Activated CD8-positive, alpha-beta T cell treated with anti-CD3 and anti-CD28 coated beads, Interleukin-2, amount 10 ng/mL, durations not matched to agents 7 days and 5 days (primary cell): Measurements from ENCODE around the gene RAET1G. TPM values are rescaled to one million over a fixed set of nuclear protein-coding genes. Genes with fewer than 3 reads are reported as not detected.
"Not testable (repeated sequence)": the region's sequence is repeated elsewhere in the genome, so short reads cannot be mapped to it uniquely, and the experiment has no call there.

Source experiments
- ATAC-seq: fragments of 150-1000 bp; cut with Tn5 transposase; one replicate; pipeline ENCODE4 v1.10.0; 2021; ENCODE audit warnings: moderate library complexity
- CTCF ChIA-PET: fragments of 350-600 bp; sonication (Branson Sonifier 250); formaldehyde crosslinking; loops from one replicate; lab custom pipeline; 2021; ENCODE audit warnings: antibody characterized with exemption; lab: Charles Lee
- POLR2A ChIA-PET: fragments of 350-600 bp; sonication (Branson Sonifier 250); formaldehyde crosslinking; loops from one replicate; lab custom pipeline; 2021; ENCODE audit warnings: antibody characterized with exemption; lab: Charles Lee
- DNase-seq: peaks from one replicate; pipeline ENCODE4 v3.0.0-alpha.2; 2020
- H3K27ac Mint-ChIP-seq: one replicate; pipeline ENCODE4 v1.8.0; 2021; ENCODE audit warnings: mild to moderate bottlenecking, mixed read lengths
- H3K27me3 Mint-ChIP-seq: one replicate; pipeline ENCODE4 v1.8.0; 2021; ENCODE audit warnings: low read depth, mixed read lengths
- H3K36me3 Mint-ChIP-seq: one replicate; pipeline ENCODE4 v1.8.0; 2021; ENCODE audit warnings: low read depth, mixed read lengths
- H3K4me1 Mint-ChIP-seq: one replicate; pipeline ENCODE4 v1.8.0; 2021; ENCODE audit warnings: low read depth, mixed read lengths
- H3K4me3 Mint-ChIP-seq: one replicate; pipeline ENCODE4 v1.8.0; 2021; ENCODE audit warnings: mild to moderate bottlenecking, mixed read lengths
- H3K9me3 Mint-ChIP-seq: one replicate; pipeline ENCODE4 v1.8.0; 2022; ENCODE audit warnings: mixed read lengths; ENCODE audit not compliant: insufficient read depth
- total RNA-seq, 2 experiments: library from RNA; stranded (reverse); gene quantifications; one replicate each; pipeline ENCODE4 v1.2.3, GENCODE V29; 2021

Gene RAET1G
- total RNA-seq, 2 experiments from 2014 or later = not detected

DNA sequence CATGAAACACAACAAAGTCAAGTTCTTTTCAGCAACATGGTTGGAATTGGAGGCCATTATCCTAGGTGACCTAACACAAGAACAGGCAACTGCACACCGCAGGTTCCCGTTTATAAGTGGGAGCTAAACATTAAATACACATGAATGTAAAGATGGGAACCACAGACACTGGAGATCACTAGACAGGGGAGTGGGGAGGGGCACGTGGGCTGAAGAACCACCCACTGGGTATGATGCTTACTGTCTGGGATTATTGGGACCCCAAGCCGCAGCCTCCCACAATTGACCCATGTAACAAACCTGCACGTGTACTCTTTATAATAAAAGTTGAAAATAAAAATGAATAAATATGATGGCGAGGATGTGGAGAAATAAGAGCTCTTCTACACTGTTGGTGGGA, 8.6 kb upstream of the RAET1G start:
- H3K27ac Mint-ChIP-seq = no peak overlapping the region
- DNase-seq = no peak
- no peak overlapping the region for H3K4me3 Mint-ChIP-seq
- peaks cover 7% of the 10 kb centered on the region for H3K4me1 Mint-ChIP-seq
- no peaks in the 10 kb centered on the region for H3K9me3 Mint-ChIP-seq
- CTCF ChIA-PET = interaction anchor here (1.5 kb wide), 1 partner anchor 85 kb away, joined by 4 read pairs; no protein-coding TSS in a partner anchor
- no peaks in the 10 kb centered on the region for H3K36me3 Mint-ChIP-seq
- POLR2A ChIA-PET = no interaction called here
- no peak for ATAC-seq
- H3K27me3 Mint-ChIP-seq = peaks cover 84% of the 10 kb centered on the region

DNA sequence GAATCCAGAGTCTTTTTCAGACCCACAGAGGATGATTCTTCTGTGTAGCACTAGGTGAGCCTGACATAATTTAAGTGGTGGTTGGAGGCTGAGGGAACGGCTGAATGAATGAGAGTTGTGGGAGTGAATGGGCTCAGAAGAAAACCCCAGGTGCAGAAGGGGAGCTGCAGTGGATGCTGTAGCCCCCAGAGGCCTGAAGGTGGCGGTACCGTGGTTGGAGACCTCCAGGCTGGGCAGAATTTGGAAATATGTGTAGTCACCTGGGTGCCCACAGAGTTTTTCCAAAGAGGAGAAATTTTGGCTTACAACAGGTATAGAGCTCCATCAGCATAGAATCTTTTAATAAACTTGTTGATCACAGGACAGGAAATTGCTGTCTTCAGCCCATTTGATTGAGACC, 6.5 kb upstream of the RAET1G start:
- Mint-ChIP-seq H3K36me3 (no peaks in the 10 kb centered on the region), H3K27me3 (peaks cover 80% of the 10 kb centered on the region), H3K9me3 (no peaks in the 10 kb centered on the region), H3K4me1 (peaks cover 13% of the 10 kb centered on the region), H3K27ac (no peak overlapping the region), H3K4me3 (no peak overlapping the region)
- ChIA-PET POLR2A (no interaction called here), CTCF (interaction anchor here (1.1 kb wide), 1 partner anchor 126 kb away, joined by 3 read pairs; no protein-coding TSS in a partner anchor)
- no peak for ATAC-seq
- DNase-seq = no peak

DNA sequence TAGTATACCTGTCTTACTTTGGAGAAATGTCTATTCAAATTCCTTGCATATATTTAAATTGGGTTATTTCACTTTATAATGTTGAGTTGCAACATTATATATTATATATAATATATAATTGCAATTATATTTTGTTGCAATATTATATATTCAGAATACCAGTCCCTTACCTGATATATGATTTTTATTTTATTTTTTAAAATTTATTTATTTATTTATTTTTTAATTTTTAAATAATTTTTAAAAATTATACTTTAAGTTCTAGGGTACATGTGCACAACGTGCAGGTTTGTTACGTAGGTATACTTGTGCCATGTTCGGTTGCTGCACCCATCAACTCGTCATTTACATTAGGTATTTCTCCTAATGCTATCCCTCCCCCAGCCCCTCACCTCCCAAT, 4.1 kb upstream of the RAET1G start:
- H3K27ac Mint-ChIP-seq, H3K9me3 Mint-ChIP-seq, H3K36me3 Mint-ChIP-seq, DNase-seq, ATAC-seq, POLR2A ChIA-PET, H3K4me3 Mint-ChIP-seq: not testable (repeated sequence)
- CTCF ChIA-PET = interaction anchor here (1.0 kb wide), 1 partner anchor 90 kb away, joined by 3 read pairs; no protein-coding TSS in a partner anchor
- peaks cover 84% of the 10 kb centered on the region for H3K27me3 Mint-ChIP-seq
- peaks cover 27% of the 10 kb centered on the region for H3K4me1 Mint-ChIP-seq

DNA sequence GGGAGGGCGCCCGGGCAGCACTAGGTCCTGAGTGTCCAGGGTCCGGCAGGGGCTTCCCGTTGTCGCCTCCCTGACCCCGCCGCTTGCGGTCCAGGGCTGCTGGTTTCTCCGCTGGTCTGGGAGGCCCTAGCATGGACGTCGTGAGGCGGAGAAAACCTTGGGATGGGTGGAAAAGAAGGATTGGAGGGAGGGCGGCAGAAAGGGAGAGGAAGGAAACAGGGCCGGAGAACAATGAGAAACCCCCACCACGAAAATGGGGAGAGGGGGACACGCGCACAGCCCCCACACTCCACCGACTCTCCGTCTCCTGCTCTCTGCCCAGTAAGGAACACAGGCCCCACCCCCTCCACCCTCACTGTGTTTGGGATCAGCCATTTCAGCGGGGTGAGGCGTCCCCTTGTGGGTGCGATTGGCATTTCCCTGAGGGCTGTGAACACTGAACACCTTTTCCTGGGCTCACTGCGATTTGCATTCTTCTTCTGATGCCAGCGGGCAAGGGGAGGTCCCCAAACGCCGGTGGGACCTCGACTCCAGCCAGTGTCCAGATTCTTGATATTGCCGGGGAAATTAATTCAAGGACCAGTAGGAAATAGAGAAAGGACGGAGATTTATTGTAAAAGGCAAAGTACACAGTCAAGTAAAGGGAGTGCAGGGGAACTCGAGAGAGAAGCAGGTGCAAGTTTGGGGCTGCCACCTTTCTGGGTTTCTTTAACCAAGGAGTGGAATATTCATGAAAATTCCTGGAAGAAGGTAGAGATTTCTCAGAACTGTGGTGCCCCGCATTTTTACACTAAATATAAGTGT, 3.3 kb upstream of the RAET1G start:
- CTCF ChIA-PET = interaction anchor here (1.0 to 2.8 kb wide), 3 partner anchors 86 to 94 kb away, joined by 3 to 12 read pairs (median 3); no protein-coding TSS in a partner anchor
- Mint-ChIP-seq H3K27ac (no peak overlapping the region), H3K36me3 (no peaks in the 10 kb centered on the region), H3K9me3 (no peaks in the 10 kb centered on the region), H3K27me3 (peaks cover 85% of the 10 kb centered on the region), H3K4me1 (peaks cover 30% of the 10 kb centered on the region), H3K4me3 (peak overlapping the region; percentile 15)
- POLR2A ChIA-PET = no interaction called here
- ATAC-seq (peak; percentile 75), DNase-seq (peak; percentile 82)

DNA sequence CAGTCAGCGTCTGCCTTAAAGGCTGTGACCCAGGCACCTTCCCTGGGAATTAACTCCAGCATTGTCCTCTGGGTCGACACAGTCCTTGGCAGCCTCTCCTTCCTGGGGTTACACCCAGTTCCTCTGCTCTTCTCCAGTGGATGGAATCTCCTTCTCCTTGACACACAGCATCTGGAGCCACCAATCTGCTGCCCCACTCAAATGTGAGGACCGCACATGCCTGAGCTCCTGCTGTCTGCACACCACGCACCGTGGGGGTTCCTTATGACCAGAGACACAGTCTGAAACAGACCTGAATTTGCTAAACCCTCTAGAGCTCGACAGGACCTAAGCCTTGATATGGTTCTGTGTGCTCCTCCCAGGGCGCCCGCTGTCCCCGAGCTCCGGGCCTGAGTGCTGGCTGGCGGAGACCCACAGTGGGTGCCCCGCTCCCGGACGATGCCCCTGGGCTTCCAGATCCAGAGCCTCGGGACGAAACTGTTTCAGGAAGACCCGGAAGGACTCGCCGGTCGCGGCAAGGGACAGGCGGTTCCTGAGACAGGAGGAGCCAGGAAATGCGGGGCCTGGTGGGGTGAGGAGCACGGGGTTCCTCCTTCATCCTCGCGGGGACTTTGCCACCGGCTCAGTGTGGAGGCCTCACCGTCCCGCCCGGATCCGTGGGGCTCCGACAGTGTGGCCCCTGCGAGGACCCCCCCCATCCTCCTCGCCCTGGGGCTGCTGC, 2.5 kb upstream of the RAET1G start:
- Mint-ChIP-seq H3K27ac (no peak overlapping the region), H3K27me3 (peaks cover 85% of the 10 kb centered on the region), H3K4me1 (peaks cover 30% of the 10 kb centered on the region), H3K9me3 (no peaks in the 10 kb centered on the region), H3K4me3 (no peak overlapping the region), H3K36me3 (no peaks in the 10 kb centered on the region)
- DNase-seq (no peak), ATAC-seq (peak; percentile 16)
- ChIA-PET CTCF (interaction anchor here (0.9 to 2.8 kb wide), 3 partner anchors 85 to 93 kb away, joined by 3 to 12 read pairs (median 3); no protein-coding TSS in a partner anchor), POLR2A (interaction anchor here (1.0 kb wide), 1 partner anchor 48 kb away, joined by 3 read pairs; no protein-coding TSS in a partner anchor)

DNA sequence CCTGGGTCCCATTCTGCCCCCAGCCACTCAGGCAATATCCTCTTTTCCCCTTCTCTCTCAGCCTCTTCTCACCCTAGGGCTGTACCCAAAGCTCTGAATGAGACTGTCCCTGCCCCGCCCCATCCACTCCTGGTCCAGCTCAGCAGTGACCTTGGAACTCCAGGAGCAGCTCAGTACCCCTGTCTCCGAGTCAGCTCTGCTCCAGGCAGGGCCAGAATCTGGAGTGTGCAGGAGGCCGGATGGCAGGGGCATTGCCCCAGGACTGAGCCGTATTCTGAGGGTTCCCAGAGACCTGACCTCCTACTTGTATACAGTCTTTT, 2.0 kb upstream of the RAET1G start:
- Mint-ChIP-seq H3K9me3 (no peaks in the 10 kb centered on the region), H3K36me3 (no peaks in the 10 kb centered on the region), H3K27ac (no peak overlapping the region), H3K4me1 (peaks cover 30% of the 10 kb centered on the region), H3K4me3 (no peak overlapping the region), H3K27me3 (peaks cover 84% of the 10 kb centered on the region)
- ATAC-seq (no peak), DNase-seq (no peak)
- CTCF ChIA-PET = interaction anchor here (0.8 to 2.8 kb wide), 4 partner anchors 11 to 92 kb away, joined by 3 to 12 read pairs (median 4); no protein-coding TSS in a partner anchor
- POLR2A ChIA-PET = interaction anchor here (1.0 kb wide), 1 partner anchor 47 kb away, joined by 3 read pairs; no protein-coding TSS in a partner anchor

DNA sequence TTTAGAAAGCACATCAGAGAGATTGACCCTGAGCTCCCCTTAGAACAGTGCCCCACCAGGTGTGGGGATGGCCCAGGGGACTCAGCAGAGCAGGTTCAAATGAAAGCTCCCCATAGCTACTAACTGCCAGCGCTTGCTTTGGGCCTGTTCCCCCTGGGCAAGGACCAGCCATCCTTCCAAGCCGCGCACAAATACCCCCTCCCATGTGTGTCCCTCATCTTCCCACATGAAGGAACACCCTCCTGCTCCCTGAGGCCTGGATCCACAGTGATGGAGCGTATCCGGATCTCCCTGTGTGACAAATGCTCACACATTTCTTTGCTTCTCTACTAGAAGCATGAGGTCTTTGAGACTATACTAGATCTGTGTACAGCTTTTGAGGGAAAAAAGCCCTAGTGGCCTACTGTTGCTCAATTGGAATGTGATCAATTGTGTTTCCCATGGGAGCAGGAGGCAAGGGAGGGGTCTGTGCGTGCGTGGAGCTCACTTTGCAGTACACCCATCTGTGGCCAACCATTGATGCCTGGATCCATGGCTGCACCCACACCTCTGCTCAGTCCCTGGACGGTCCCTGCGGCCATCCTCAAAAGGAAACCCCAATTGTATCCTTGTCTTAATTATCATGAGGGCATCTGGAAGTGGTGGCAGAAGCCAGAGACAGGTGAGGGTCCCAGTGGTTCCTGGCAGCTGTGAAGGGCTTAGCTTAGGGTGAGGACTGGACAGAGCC, 1.4 kb upstream of the RAET1G start:
- Mint-ChIP-seq H3K9me3 (no peaks in the 10 kb centered on the region), H3K4me3 (no peak overlapping the region), H3K4me1 (peaks cover 30% of the 10 kb centered on the region), H3K27me3 (peaks cover 79% of the 10 kb centered on the region), H3K27ac (no peak overlapping the region), H3K36me3 (no peaks in the 10 kb centered on the region)
- ATAC-seq (no peak), DNase-seq (no peak)
- CTCF ChIA-PET = interaction anchor here (0.6 to 2.8 kb wide), 8 partner anchors 10 to 92 kb away, joined by 3 to 12 read pairs (median 4); no protein-coding TSS in a partner anchor
- POLR2A ChIA-PET = interaction anchor here (1.0 kb wide), 1 partner anchor 47 kb away, joined by 3 read pairs; no protein-coding TSS in a partner anchor

DNA sequence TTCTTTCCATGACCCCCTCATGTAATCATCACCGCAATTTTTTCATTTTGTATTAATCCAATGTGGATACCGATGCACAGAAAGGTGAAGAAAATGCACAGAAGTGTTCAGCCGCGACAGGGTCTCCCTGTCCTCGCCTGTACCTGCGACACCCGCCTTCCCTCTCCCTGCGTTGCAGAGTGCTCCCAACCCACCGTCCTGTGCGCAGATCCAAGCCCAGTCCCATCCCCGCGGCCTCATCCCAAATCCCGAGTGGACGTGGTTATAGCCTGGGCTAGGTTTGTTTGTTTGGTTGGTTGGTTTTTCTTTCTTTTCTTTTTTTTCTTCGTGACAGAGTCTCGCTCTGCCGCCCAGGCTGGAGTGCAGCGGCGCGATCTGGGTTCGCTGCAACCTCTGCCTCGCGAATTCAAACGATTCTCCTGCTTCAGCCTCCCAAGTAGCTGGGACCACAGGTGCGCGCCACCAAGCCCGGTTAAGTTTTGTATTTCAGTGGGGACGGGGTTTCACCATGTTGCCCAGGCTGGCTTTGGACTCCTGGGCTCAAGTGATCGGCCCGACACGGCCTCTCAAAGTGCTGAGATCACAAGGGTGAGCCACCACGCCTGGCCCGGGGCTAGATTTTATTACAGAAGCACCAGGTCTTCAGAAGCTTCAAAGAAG, 536 bp upstream of the RAET1G start:
- H3K36me3 Mint-ChIP-seq = no peaks in the 10 kb centered on the region
- peaks cover 73% of the 10 kb centered on the region for H3K27me3 Mint-ChIP-seq
- H3K4me1 Mint-ChIP-seq = peaks cover 30% of the 10 kb centered on the region
- ChIA-PET POLR2A (no interaction called here), CTCF (interaction anchor here (0.6 to 2.8 kb wide), 6 partner anchors 57 to 91 kb away, joined by 3 to 12 read pairs (median 4); no protein-coding TSS in a partner anchor)
- peak overlapping the region; percentile 71 for H3K4me3 Mint-ChIP-seq
- ATAC-seq = peak; percentile 24
- no peak overlapping the region for H3K27ac Mint-ChIP-seq
- H3K9me3 Mint-ChIP-seq = no peaks in the 10 kb centered on the region
- DNase-seq = no peak

DNA sequence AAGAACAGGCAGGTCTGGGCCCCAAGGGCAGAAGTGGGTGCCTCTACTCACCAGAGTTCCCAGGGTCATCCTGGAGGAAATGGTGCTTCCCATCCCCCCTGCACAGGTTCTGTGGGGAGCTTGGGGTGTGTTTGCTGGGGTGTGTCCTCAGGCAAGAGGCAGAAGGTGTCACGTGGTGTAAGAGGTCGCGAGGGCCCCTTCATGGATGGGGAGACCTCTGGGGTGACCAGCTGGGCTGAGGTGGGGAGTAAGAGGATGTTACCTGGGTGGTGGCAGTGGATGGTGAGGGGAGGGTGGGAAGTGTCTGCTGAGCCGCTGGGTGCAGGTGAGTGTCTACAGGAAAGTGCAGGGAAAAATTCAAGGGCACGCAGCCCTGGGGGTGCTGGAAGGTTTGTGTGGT, 830 bp downstream of the RAET1G start:
- POLR2A ChIA-PET, H3K4me3 Mint-ChIP-seq: not testable (repeated sequence)

DNA sequence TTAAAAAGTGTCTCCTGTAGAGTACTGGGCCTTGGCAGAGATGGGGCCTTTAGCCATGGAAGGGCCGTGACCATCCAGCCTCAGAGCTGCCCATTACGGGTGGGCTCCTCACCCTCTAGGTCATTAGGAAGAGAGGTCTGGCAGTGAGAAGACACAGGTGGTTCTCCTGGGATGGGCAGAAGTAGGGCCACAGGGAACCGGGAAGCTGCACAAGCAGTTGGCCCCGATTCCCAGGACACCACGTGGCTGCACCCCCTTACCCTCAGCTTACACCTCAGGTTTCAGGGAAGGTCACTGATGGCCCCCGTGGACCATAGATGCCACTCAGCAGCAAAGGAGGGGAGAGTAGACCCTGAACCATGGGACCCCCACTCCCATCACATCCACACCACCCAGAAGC, 1.6 kb downstream of the RAET1G start:
- Mint-ChIP-seq H3K9me3 (no peaks in the 10 kb centered on the region), H3K36me3 (no peaks in the 10 kb centered on the region), H3K4me1 (peaks cover 28% of the 10 kb centered on the region), H3K4me3 (no peak overlapping the region), H3K27ac (no peak overlapping the region), H3K27me3 (peaks cover 56% of the 10 kb centered on the region)
- ChIA-PET CTCF (no interaction called here), POLR2A (no interaction called here)
- no peak for ATAC-seq
- DNase-seq = no peak

More for the DNA sequence above, 830 bp downstream of the RAET1G start:
- peaks cover 30% of the 10 kb centered on the region for H3K4me1 Mint-ChIP-seq
- DNase-seq, H3K9me3 Mint-ChIP-seq, H3K27ac Mint-ChIP-seq, H3K36me3 Mint-ChIP-seq, ATAC-seq, CTCF ChIA-PET: not testable (repeated sequence)
- peaks cover 59% of the 10 kb centered on the region for H3K27me3 Mint-ChIP-seq

DNA sequence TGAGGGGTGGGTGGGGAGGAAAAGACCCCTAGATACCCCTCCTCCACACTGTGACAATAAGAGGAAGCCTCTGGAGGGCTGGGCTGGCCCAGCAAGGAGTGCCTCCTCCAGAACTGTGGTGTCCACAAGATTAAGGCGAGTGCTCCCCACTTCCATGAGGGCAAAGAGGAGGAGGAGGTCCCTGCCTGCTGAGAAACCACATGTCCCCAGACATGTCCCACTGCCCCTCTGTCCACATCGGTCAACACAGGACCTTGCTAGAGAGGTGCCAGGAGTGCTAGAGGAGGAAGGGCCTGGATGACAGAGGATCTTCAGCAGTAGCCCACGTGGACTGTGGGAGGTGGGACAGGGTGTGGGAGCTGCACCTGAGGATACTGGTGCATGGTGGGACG, 3.1 kb downstream of the RAET1G start:
- no peak overlapping the region for H3K27ac Mint-ChIP-seq
- DNase-seq (no peak), ATAC-seq (no peak)
- POLR2A ChIA-PET = no interaction called here
- H3K4me3 Mint-ChIP-seq = no peak overlapping the region
- H3K4me1 Mint-ChIP-seq = peaks cover 19% of the 10 kb centered on the region
- H3K36me3 Mint-ChIP-seq = no peaks in the 10 kb centered on the region
- no peaks in the 10 kb centered on the region for H3K9me3 Mint-ChIP-seq
- CTCF ChIA-PET = no interaction called here
- H3K27me3 Mint-ChIP-seq = peaks cover 49% of the 10 kb centered on the region
